CD14-positive monocyte (primary cell): ENCODE results near the gene LRRN4CL. TPM values are rescaled to one million over a fixed set of nuclear protein-coding genes. Genes with fewer than 3 reads are reported as not detected.

Source experiments
- DNase-seq, 3 donors: peaks; one replicate each; pipeline ENCODE4 v3.0.0-alpha.2; 2011 to 2022
- H2AFZ ChIP-seq: 2 replicates; pipeline ENCODE4 v1.6.0; 2012; ENCODE audit warnings: mild to moderate bottlenecking, low read depth, low read length, inconsistent platforms; ENCODE audit not compliant: insufficient read depth, poor library complexity, severe bottlenecking
- H3K27ac ChIP-seq, 2 donors: 1 replicate in 1 of 2; 2 replicates in 1 of 2; pipeline ENCODE4 v1.5.1; 2012 to 2013; ENCODE audit warnings: low read length in 2 of 2, control low read depth in 1 of 2, inconsistent platforms in 1 of 2, low read depth in 1 of 2, mild to moderate bottlenecking in 1 of 2
- H3K27me3 ChIP-seq, 2 donors: one replicate each; pipeline versions ENCODE4 v1.6.0 to v1.6.1; 2011 to 2013; ENCODE audit warnings: low read length in 2 of 2; ENCODE audit not compliant: control insufficient read depth in 2 of 2, insufficient read depth in 2 of 2
- H3K36me3 ChIP-seq, 2 donors: replicated peaks in 1 of 2; 1 replicate in 1 of 2; 2 replicates in 1 of 2; pipeline versions ENCODE4 v1.5.1 to v1.6.1; 2012 to 2013; ENCODE audit warnings: low read length in 2 of 2, control low read depth in 1 of 2, inconsistent platforms in 1 of 2, mild to moderate bottlenecking in 1 of 2; ENCODE audit not compliant: insufficient read depth in 2 of 2, control insufficient read depth in 1 of 2
- H3K4me1 ChIP-seq, 2 donors: 1 replicate in 1 of 2; 2 replicates in 1 of 2; pipeline versions ENCODE4 v1.5.1 to v1.6.1; 2012 to 2013; ENCODE audit warnings: low read length in 2 of 2, control low read depth in 1 of 2, inconsistent platforms in 1 of 2, mild to moderate bottlenecking in 1 of 2, moderate library complexity in 1 of 2; ENCODE audit not compliant: insufficient read depth in 2 of 2, control insufficient read depth in 1 of 2
- H3K4me2 ChIP-seq: replicated peaks from 2 replicates; pipeline ENCODE3; 2012; ENCODE audit warnings: low read length, moderate library complexity, mild to moderate bottlenecking; ENCODE audit not compliant: poor library complexity, severe bottlenecking; ENCODE audit errors: extremely low read depth
- H3K4me3 ChIP-seq, 3 experiments: fragments of 200-600 bp in 1 of 3; sonication (generic) in 1 of 3; replicated peaks in 1 of 3; 1 replicate in 2 of 3; 2 replicates in 1 of 3; pipeline ENCODE4 v1.5.1; 2011 to 2013; ENCODE audit warnings: low read length in 3 of 3, mild to moderate bottlenecking in 3 of 3, control low read depth in 2 of 3, low read depth in 2 of 3, inconsistent platforms in 1 of 3, moderate library complexity in 1 of 3
- H3K79me2 ChIP-seq: 2 replicates; pipeline ENCODE4 v1.6.0; 2012; ENCODE audit warnings: mild to moderate bottlenecking, control low read depth, inconsistent platforms, low read length, moderate library complexity; ENCODE audit not compliant: insufficient read depth
- H3K9ac ChIP-seq: 2 replicates; pipeline ENCODE4 v1.6.0; 2017; ENCODE audit warnings: low read length, mild to moderate bottlenecking; ENCODE audit not compliant: insufficient read depth, poor library complexity, severe bottlenecking
- H3K9me3 ChIP-seq, 2 donors: replicated peaks in 1 of 2; 1 replicate in 1 of 2; 2 replicates in 1 of 2; pipeline versions ENCODE4 v1.5.1 to v1.6.1; 2012 to 2013; ENCODE audit warnings: low read length in 2 of 2, control low read depth in 1 of 2; ENCODE audit not compliant: control insufficient read depth in 1 of 2, insufficient read depth in 1 of 2
- H4K20me1 ChIP-seq: 2 replicates; pipeline ENCODE4 v1.6.0; 2012; ENCODE audit warnings: mild to moderate bottlenecking, low read length, control low read depth, moderate library complexity; ENCODE audit not compliant: insufficient read depth
- H3K27ac Mint-ChIP-seq, 7 donors: one replicate each; pipeline ENCODE4 v1.8.0; 2020; ENCODE audit warnings: mild to moderate bottlenecking in 7 of 7, mixed read lengths in 7 of 7, moderate library complexity in 6 of 7, inconsistent platforms in 2 of 7
- H3K27me3 Mint-ChIP-seq, 3 donors: one replicate each; pipeline ENCODE4 v1.8.0; 2021 to 2022; ENCODE audit warnings: low read depth in 3 of 3, mild to moderate bottlenecking in 3 of 3, mixed read lengths in 3 of 3, moderate library complexity in 3 of 3, inconsistent platforms in 1 of 3
- H3K36me3 Mint-ChIP-seq, 2 donors: one replicate each; pipeline ENCODE4 v1.8.0; 2020; ENCODE audit warnings: mixed read lengths in 2 of 2, inconsistent platforms in 1 of 2, mild to moderate bottlenecking in 1 of 2
- H3K4me1 Mint-ChIP-seq: one replicate; pipeline ENCODE4 v1.8.0; 2020; ENCODE audit warnings: mild to moderate bottlenecking, mixed read lengths
- H3K4me3 Mint-ChIP-seq, 2 donors: one replicate each; pipeline ENCODE4 v1.8.0; 2020; ENCODE audit warnings: mild to moderate bottlenecking in 2 of 2, mixed read lengths in 2 of 2, moderate library complexity in 1 of 2
- H3K9me3 Mint-ChIP-seq, 7 donors: one replicate each; pipeline ENCODE4 v1.8.0; 2020 to 2022; ENCODE audit warnings: mixed read lengths in 7 of 7, mild to moderate bottlenecking in 6 of 7, moderate library complexity in 6 of 7, inconsistent platforms in 2 of 7
- CTCF ChIP-seq: fragments of 200-600 bp; IDR thresholded peaks from one replicate; pipeline ENCODE4 v1.8.0; 2022; ENCODE audit warnings: antibody characterized with exemption, mild to moderate bottlenecking
- WGBS: methylation state at CpG from one replicate; pipeline ENCODE4 v1.1.5; 2013; ENCODE audit warnings: missing lambda C conversion rate; ENCODE audit not compliant: insufficient coverage; 5-methylcytosine and 5-hydroxymethylcytosine counted together
- intact Hi-C, 2 donors: fragments of 100-400 bp; cut with micrococcal nuclease; formaldehyde crosslinking; loops; one replicate each; pipeline versions ENCODE4 v1.15.0 to v1.15.1; 2023
- polyA plus RNA-seq, 3 donors: library from polyadenylated mRNA; depleted of rRNA in 1 of 3; unstranded in 2 of 3; stranded (reverse) in 1 of 3; fragments of 300-500 nt in 2 of 3; fragments of >200 nt in 1 of 3; fragmentation: Illumina TruSeq in 2 of 3; gene quantifications; 1 replicate in 2 of 3; 2 replicates in 1 of 3; pipeline ENCODE4 v1.2.3, GENCODE V29; 2012 to 2021

The LRRN4CL gene
- polyA plus RNA-seq, 3 donors, result not detected

GRCh38 chr11:62649486-62649885, 39.8 kb downstream of the LRRN4CL start:
- peaks cover 36% of the 10 kb centered on the region for H3K4me1 Mint-ChIP-seq
- H2AFZ ChIP-seq, result no peak overlapping the region
- 96% methylated on average over 8 of the region's 11 CpGs for WGBS
- peaks cover 14 to 29% of the 10 kb centered on the region in 2 donors for H3K36me3 Mint-ChIP-seq
- H3K4me3 Mint-ChIP-seq, result no peak overlapping the region
- no peak overlapping the region for H3K9ac ChIP-seq
- H3K27ac ChIP-seq, result no peak overlapping the region
- H3K4me3 ChIP-seq, result no peak overlapping the region
- peaks cover 59% of the 10 kb centered on the region for H3K79me2 ChIP-seq
- no peaks in the 10 kb centered on the region for H3K9me3 Mint-ChIP-seq
- no peaks in the 10 kb centered on the region for H3K27me3 ChIP-seq
- no peak for DNase-seq
- H3K27ac Mint-ChIP-seq, result peak overlapping the region in 2 of 7 donors; percentile 32 to 66
- intact Hi-C loops, result loop anchor here in 1 of 2 donors (5.0 kb wide), 1 partner anchor 47 kb away; the partner anchor contains the start of gene MTA2
- H3K4me2 ChIP-seq, result no peak overlapping the region
- H3K36me3 ChIP-seq, result peaks cover 21 to 26% of the 10 kb centered on the region in 2 donors
- H3K9me3 ChIP-seq, result no peaks in the 10 kb centered on the region
- H4K20me1 ChIP-seq, result no peaks in the 10 kb centered on the region
- H3K27me3 Mint-ChIP-seq, result peaks cover 0 to 3% (median 2%) of the 10 kb centered on the region in 3 donors
- peaks cover 27 to 39% of the 10 kb centered on the region in 2 donors for H3K4me1 ChIP-seq
- no peak for TF ChIP-seq CTCF

- intact Hi-C loops, result loop anchor here in 1 of 2 donors (5.0 kb wide), 1 partner anchor 47 kb away; the partner anchor contains the start of gene MTA2
- TF ChIP-seq CTCF, result no peak
- Histone ChIP-seq H3K27me3 (no peaks in the 10 kb centered on the region), H4K20me1 (no peaks in the 10 kb centered on the region), H3K79me2 (peaks cover 64% of the 10 kb centered on the region), H2AFZ (no peak overlapping the region), H3K4me1 (peaks cover 27 to 39% of the 10 kb centered on the region in 2 donors), H3K36me3 (peaks cover 21 to 31% of the 10 kb centered on the region in 2 donors), H3K9ac (no peak overlapping the region), H3K4me3 (no peak overlapping the region), H3K4me2 (no peak overlapping the region), H3K27ac (no peak overlapping the region), H3K9me3 (no peaks in the 10 kb centered on the region)
- Mint-ChIP-seq H3K27ac (no peak overlapping the region), H3K27me3 (peaks cover 0 to 4% (median 3%) of the 10 kb centered on the region in 3 donors), H3K36me3 (peaks cover 14 to 34% of the 10 kb centered on the region in 2 donors), H3K9me3 (no peaks in the 10 kb centered on the region), H3K4me1 (peaks cover 30% of the 10 kb centered on the region), H3K4me3 (no peak overlapping the region)
- DNase-seq, result no peak
- WGBS, result 97% methylated on average over 6 of the region's 11 CpGs
Measured at GRCh38 chr11:62648967-62649364, 40.4 kb downstream of the LRRN4CL start.
